ENCODE data around the gene SLC35F4. TPM values are rescaled to one million over a fixed set of nuclear protein-coding genes. Genes with fewer than 3 reads are reported as not detected.

The SLC35F4 gene
- total RNA-seq, 2 donors from 2014 or later, result not detected

DNA sequence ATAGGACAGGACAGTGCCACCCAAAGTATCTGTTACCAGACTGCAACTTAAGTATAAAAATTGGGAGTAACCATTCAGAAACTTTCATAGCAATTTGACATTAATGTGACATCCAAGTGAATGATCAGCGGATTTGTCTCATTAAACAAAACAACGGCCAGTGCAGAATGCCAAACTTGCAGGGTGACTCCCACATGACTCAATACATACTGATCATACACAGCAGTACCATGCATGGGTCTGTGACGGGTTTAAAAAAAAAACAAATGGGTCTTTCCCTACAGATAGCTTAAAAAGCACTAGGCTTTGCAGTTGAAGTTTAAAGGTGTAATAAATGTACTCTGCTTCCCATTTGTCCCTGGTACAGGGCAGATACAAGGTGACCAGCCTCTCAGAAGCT is 116.6 kb downstream of the SLC35F4 start:
- Histone ChIP-seq H3K9me3 (ENCODE audit: control insufficient read depth, low read length) (no peaks in the 10 kb centered on the region), H3K4me1 (ENCODE audit: control insufficient read depth, insufficient read depth, low read length) (peaks cover 11% of the 10 kb centered on the region), H3K27ac (ENCODE audit: low read depth, low read length) (no peak overlapping the region), H3K27me3 (ENCODE audit: control insufficient read depth, insufficient read depth, low read length, poor library complexity, severe bottlenecking) (no peaks in the 10 kb centered on the region), H3K4me3 (ENCODE audit: low read length) (no peak overlapping the region), H3K36me3 (ENCODE audit: control insufficient read depth, insufficient read depth, low read length) (no peaks in the 10 kb centered on the region), H3K9ac (ENCODE audit: extremely low read depth, low read length, poor library complexity, severe bottlenecking) (no peak overlapping the region)
- TF ChIP-seq CTCF (conservative IDR thresholded peaks at IDR 0.05), result no peak
- H3K27ac Mint-ChIP-seq, result no peak overlapping the region
- peaks cover 4% of the 10 kb centered on the region for H3K9me3 Mint-ChIP-seq
- WGBS, 2 experiments (ENCODE audit: insufficient coverage in 1 of 2, insufficient read length in 1 of 2), result 95% methylated on average over 2 to 3 of the region's 3 CpGs
- H3K36me3 Mint-ChIP-seq (ENCODE audit: low read depth), result no peaks in the 10 kb centered on the region
- no peak for DNase-seq
- no peak overlapping the region for H3K4me3 Mint-ChIP-seq
- peaks cover 24% of the 10 kb centered on the region for H3K4me1 Mint-ChIP-seq
- no peaks in the 10 kb centered on the region for H3K27me3 Mint-ChIP-seq (ENCODE audit: insufficient read depth)

- peaks cover 19% of the 10 kb centered on the region for H3K4me1 Mint-ChIP-seq
- no peak overlapping the region for H3K27ac Mint-ChIP-seq
- Histone ChIP-seq H3K36me3 (ENCODE audit: control insufficient read depth, insufficient read depth, low read length) (no peaks in the 10 kb centered on the region), H3K27me3 (ENCODE audit: control insufficient read depth, insufficient read depth, low read length, poor library complexity, severe bottlenecking) (no peaks in the 10 kb centered on the region), H3K9me3 (ENCODE audit: control insufficient read depth, low read length) (no peaks in the 10 kb centered on the region), H3K4me1 (ENCODE audit: control insufficient read depth, insufficient read depth, low read length) (peaks cover 5% of the 10 kb centered on the region), H3K27ac (ENCODE audit: low read depth, low read length) (no peak overlapping the region), H3K4me3 (ENCODE audit: low read length) (no peak overlapping the region), H3K9ac (ENCODE audit: extremely low read depth, low read length, poor library complexity, severe bottlenecking) (no peak overlapping the region)
- peaks cover 5% of the 10 kb centered on the region for H3K9me3 Mint-ChIP-seq
- H3K27me3 Mint-ChIP-seq (ENCODE audit: insufficient read depth), result no peaks in the 10 kb centered on the region
- no peak for DNase-seq
- WGBS, 2 experiments (ENCODE audit: insufficient coverage in 1 of 2, insufficient read length in 1 of 2), result no CpG with 5 or more reads among the region's 1 CpG
- H3K4me3 Mint-ChIP-seq, result no peak overlapping the region
- TF ChIP-seq CTCF (conservative IDR thresholded peaks at IDR 0.05), result no peak
- H3K36me3 Mint-ChIP-seq (ENCODE audit: low read depth), result no peaks in the 10 kb centered on the region
Observed at GRCh38 chr14:57748279-57748678, 117.6 kb downstream of the SLC35F4 start.

- Mint-ChIP-seq H3K4me3 (no peak overlapping the region), H3K36me3 (ENCODE audit: low read depth) (no peaks in the 10 kb centered on the region), H3K27me3 (ENCODE audit: insufficient read depth) (no peaks in the 10 kb centered on the region), H3K9me3 (peaks cover 10% of the 10 kb centered on the region), H3K4me1 (peaks cover 10% of the 10 kb centered on the region), H3K27ac (no peak overlapping the region)
- no peak for DNase-seq
- Histone ChIP-seq H3K36me3 (ENCODE audit: control insufficient read depth, insufficient read depth, low read length) (no peaks in the 10 kb centered on the region), H3K4me1 (ENCODE audit: control insufficient read depth, insufficient read depth, low read length) (no peaks in the 10 kb centered on the region), H3K4me3 (ENCODE audit: low read length) (no peak overlapping the region), H3K9me3 (ENCODE audit: control insufficient read depth, low read length) (no peaks in the 10 kb centered on the region), H3K9ac (ENCODE audit: extremely low read depth, low read length, poor library complexity, severe bottlenecking) (no peak overlapping the region), H3K27ac (ENCODE audit: low read depth, low read length) (no peak overlapping the region), H3K27me3 (ENCODE audit: control insufficient read depth, insufficient read depth, low read length, poor library complexity, severe bottlenecking) (no peaks in the 10 kb centered on the region)
- no peak for TF ChIP-seq CTCF (conservative IDR thresholded peaks at IDR 0.05)
- 76 to 92% methylated on average over 3 to 4 of the region's 4 CpGs for WGBS, 2 experiments (ENCODE audit: insufficient coverage in 1 of 2, insufficient read length in 1 of 2)
Observed at GRCh38 chr14:57747036-57747435, 118.9 kb downstream of the SLC35F4 start.
